HEK293 (cell line): ENCODE measurements around the gene GNB1.

ENCODE experiments used
- CTCF ChIA-PET: fragments of 350-600 bp; formaldehyde crosslinking; extraction: SDS; loops from one replicate; lab custom pipeline; 2021; ENCODE audit warnings: antibody characterized with exemption; lab: Yijun Ruan, JAX
- POLR2A ChIA-PET: fragments of 300-600 bp; formaldehyde crosslinking; extraction: SDS; loops from one replicate; lab custom pipeline; 2020; ENCODE audit warnings: antibody characterized with exemption, inconsistent platforms; lab: Yijun Ruan, JAX
- H3K27ac ChIP-seq: fragments of 200-500 bp; sonication (Bioruptor generic); 2 replicates; pipeline ENCODE4 v1.5.1; 2014; ENCODE audit warnings: low read depth, low read length, control low read depth, inconsistent platforms; ENCODE audit errors: extremely low read depth
- H3K36me3 ChIP-seq, 2 experiments: fragments of 200-500 bp in 1 of 2; sonication (Bioruptor generic) in 1 of 2; 1 replicate in 1 of 2; 2 replicates in 1 of 2; pipeline ENCODE4 v1.5.1; 2014 to 2017; ENCODE audit warnings: inconsistent platforms in 2 of 2, low read length in 2 of 2; ENCODE audit not compliant: control insufficient read depth in 2 of 2, insufficient read depth in 1 of 2
- H3K4me1 ChIP-seq: fragments of 200-500 bp; sonication (Bioruptor generic); 2 replicates; pipeline ENCODE4 v1.5.1; 2014; ENCODE audit warnings: mild to moderate bottlenecking, low read length, inconsistent platforms; ENCODE audit not compliant: control insufficient read depth, insufficient read depth
- H3K4me3 ChIP-seq: 2 replicates; pipeline ENCODE4 v1.5.1; 2011; ENCODE audit warnings: low read depth, mild to moderate bottlenecking, control low read depth, low read length, moderate library complexity
- H3K9me3 ChIP-seq: fragments of 200-500 bp; sonication (Bioruptor generic); 2 replicates; pipeline ENCODE4 v1.5.1; 2014; ENCODE audit warnings: low read depth, low read length, inconsistent platforms; ENCODE audit not compliant: control insufficient read depth, insufficient read depth
- GLI2 ChIP-seq: fragments of 450-650 bp; formaldehyde crosslinking; IDR thresholded peaks from 2 replicates; pipeline ENCODE4; 2017; ENCODE audit warnings: missing biosample characterization, missing genetic modification characterization, low read depth, borderline replicate concordance
- KLF10 ChIP-seq: fragments of 450-650 bp; IDR thresholded peaks from 2 replicates; pipeline ENCODE4 v1.5.1; 2018; ENCODE audit warnings: missing biosample characterization, mild to moderate bottlenecking, missing genetic modification characterization
- MYNN ChIP-seq: fragments of 450-650 bp; formaldehyde crosslinking; IDR thresholded peaks from 2 replicates; pipeline ENCODE4 v1.5.1; 2016; ENCODE audit warnings: missing biosample characterization, missing genetic modification characterization, borderline replicate concordance
- SCRT1 ChIP-seq: fragments of 450-650 bp; formaldehyde crosslinking; IDR thresholded peaks from 2 replicates; pipeline ENCODE4 v1.5.1; 2016; ENCODE audit warnings: missing biosample characterization, missing genetic modification characterization, borderline replicate concordance
- SCRT2 ChIP-seq: fragments of 450-650 bp; formaldehyde crosslinking; IDR thresholded peaks from 2 replicates; pipeline ENCODE4 v1.5.1; 2016; ENCODE audit warnings: missing biosample characterization, missing genetic modification characterization
- ZBTB17 ChIP-seq: fragments of 450-650 bp; formaldehyde crosslinking; IDR thresholded peaks from 2 replicates; pipeline ENCODE4 v1.5.1; 2016; ENCODE audit warnings: missing biosample characterization, missing genetic modification characterization
- ZFHX2 ChIP-seq: fragments of 450-650 bp; formaldehyde crosslinking; conservative IDR thresholded peaks from 2 replicates; pipeline ENCODE4 v1.5.1; 2016; ENCODE audit warnings: missing biosample characterization, missing genetic modification characterization
- ZNF146 ChIP-seq: fragments of 450-650 bp; formaldehyde crosslinking; IDR thresholded peaks from 2 replicates; pipeline ENCODE4 v1.5.1; 2016; ENCODE audit warnings: missing biosample characterization, missing genetic modification characterization
- ZNF157 ChIP-seq: fragments of 450-650 bp; formaldehyde crosslinking; IDR thresholded peaks from 2 replicates; pipeline ENCODE4 v1.5.1; 2016; ENCODE audit warnings: missing biosample characterization, missing genetic modification characterization
- ZNF19 ChIP-seq: fragments of 450-650 bp; formaldehyde crosslinking; IDR thresholded peaks from 2 replicates; pipeline ENCODE4; 2016; ENCODE audit warnings: missing biosample characterization, missing genetic modification characterization, low read depth
- ZNF2 ChIP-seq: fragments of 450-650 bp; formaldehyde crosslinking; IDR thresholded peaks from 2 replicates; pipeline ENCODE4 v1.5.1; 2016; ENCODE audit warnings: missing biosample characterization, missing genetic modification characterization
- ZNF24 ChIP-seq: fragments of 450-650 bp; formaldehyde crosslinking; IDR thresholded peaks from 2 replicates; pipeline ENCODE4 v1.5.1; 2016; ENCODE audit warnings: missing biosample characterization, missing genetic modification characterization
- ZNF248 ChIP-seq: fragments of 450-650 bp; formaldehyde crosslinking; IDR thresholded peaks from 2 replicates; pipeline ENCODE4 v1.5.1; 2017; ENCODE audit warnings: missing biosample characterization, missing genetic modification characterization
- ZNF266 ChIP-seq: fragments of 450-650 bp; formaldehyde crosslinking; IDR thresholded peaks from 2 replicates; pipeline ENCODE4 v1.5.1; 2016; ENCODE audit warnings: missing biosample characterization, missing genetic modification characterization, low read depth
- ZNF292 ChIP-seq: fragments of 450-650 bp; formaldehyde crosslinking; IDR thresholded peaks from 2 replicates; pipeline ENCODE4 v1.5.1; 2016; ENCODE audit warnings: low read depth, missing biosample characterization, missing genetic modification characterization, borderline replicate concordance
- ZNF311 ChIP-seq: fragments of 450-650 bp; formaldehyde crosslinking; IDR thresholded peaks from 2 replicates; pipeline ENCODE4 v1.5.1; 2017; ENCODE audit warnings: missing biosample characterization, missing genetic modification characterization, borderline replicate concordance
- ZNF324 ChIP-seq: fragments of 450-650 bp; formaldehyde crosslinking; IDR thresholded peaks from 2 replicates; pipeline ENCODE4 v1.5.1; 2016; ENCODE audit warnings: missing biosample characterization, missing genetic modification characterization
- ZNF426 ChIP-seq: fragments of 450-650 bp; formaldehyde crosslinking; IDR thresholded peaks from 2 replicates; pipeline ENCODE4 v1.5.1; 2017; ENCODE audit warnings: missing biosample characterization, missing genetic modification characterization, mild to moderate bottlenecking, inconsistent platforms, moderate library complexity
- ZNF521 ChIP-seq: fragments of 450-650 bp; formaldehyde crosslinking; IDR thresholded peaks from 2 replicates; pipeline ENCODE4 v1.5.1; 2017; ENCODE audit warnings: missing biosample characterization, mild to moderate bottlenecking, missing genetic modification characterization
- ZNF549 ChIP-seq: fragments of 450-650 bp; IDR thresholded peaks from 2 replicates; pipeline ENCODE4 v1.5.1; 2018; ENCODE audit warnings: missing biosample characterization, missing genetic modification characterization, mild to moderate bottlenecking, inconsistent platforms, moderate library complexity
- ZNF747 ChIP-seq: fragments of 450-650 bp; formaldehyde crosslinking; IDR thresholded peaks from 2 replicates; pipeline ENCODE4 v1.5.1; 2016; ENCODE audit warnings: missing biosample characterization, missing genetic modification characterization
- ZNF76 ChIP-seq: fragments of 450-650 bp; formaldehyde crosslinking; IDR thresholded peaks from 2 replicates; pipeline ENCODE4; 2016; ENCODE audit warnings: low read depth, missing biosample characterization, missing genetic modification characterization, borderline replicate concordance
- ZNF792 ChIP-seq: fragments of 450-650 bp; formaldehyde crosslinking; IDR thresholded peaks from 2 replicates; pipeline ENCODE4 v1.5.1; 2016; ENCODE audit warnings: missing biosample characterization, missing genetic modification characterization
- TF ChIP-seq, protein P1 (sequence below): fragments of 450-650 bp; formaldehyde crosslinking; IDR thresholded peaks from 2 replicates; pipeline ENCODE4 v1.5.1; 2016; ENCODE audit warnings: missing biosample characterization, missing genetic modification characterization

Gene GNB1

DNA sequence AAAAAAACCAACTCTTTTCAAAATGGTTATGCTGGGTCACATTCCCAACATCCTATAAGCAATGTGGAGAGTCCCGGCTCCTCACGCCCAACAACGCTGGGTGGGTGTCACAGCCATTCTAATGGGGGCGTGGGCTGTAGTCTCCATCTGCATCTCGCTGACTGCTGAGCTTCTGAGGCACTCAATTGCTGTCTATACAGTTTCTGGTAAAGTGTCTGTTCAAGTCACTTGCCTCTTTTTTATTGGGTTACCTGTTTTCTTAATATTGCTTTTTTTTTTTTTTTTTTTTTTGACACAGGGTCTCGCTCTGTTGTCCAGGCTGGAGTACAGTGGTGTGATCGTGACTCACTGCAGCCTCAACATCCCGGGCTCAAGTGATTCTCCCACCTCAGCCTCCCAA is 54.8 kb downstream of the GNB1 start:
- no peak overlapping the region for H3K4me3 ChIP-seq
- POLR2A ChIA-PET: no interaction called here
- H3K36me3 ChIP-seq: peaks cover 3 to 58% of the 10 kb centered on the region in 2 experiments; a peak in 2 of 3 replicates
- no peak overlapping the region for H3K27ac ChIP-seq
- CTCF ChIA-PET: no interaction called here
- H3K9me3 ChIP-seq: no peaks in the 10 kb centered on the region
- TF ChIP-seq ZFHX2 (tag by site-specific recombination) (peak; percentile 44; the same call in 1 of the 2 replicates), ZNF549 (tag by site-specific recombination) (no peak)
- peaks cover 4% of the 10 kb centered on the region; the same call in 1 of the 2 replicates for H3K4me1 ChIP-seq

DNA sequence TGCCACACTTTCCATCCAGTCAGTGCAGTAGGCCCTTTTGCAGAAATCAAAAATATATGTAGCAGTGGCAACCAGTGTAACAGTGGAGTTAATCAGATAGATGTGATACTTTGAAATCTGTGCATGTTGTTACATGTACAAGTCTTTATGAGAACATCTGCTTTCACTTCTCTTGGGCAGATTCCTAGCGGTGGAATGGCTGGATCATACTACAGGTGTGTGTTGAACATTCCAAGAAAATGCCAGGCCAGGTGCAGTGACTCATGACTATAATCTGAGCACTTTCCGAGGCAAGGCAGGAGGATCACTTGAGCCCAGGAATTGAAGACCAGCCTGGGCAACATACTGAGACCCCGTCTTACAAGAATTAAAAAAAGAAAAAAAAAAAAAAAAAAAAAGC is 55.3 kb downstream of the GNB1 start:
- ChIA-PET POLR2A (no interaction called here), CTCF (no interaction called here)
- Histone ChIP-seq H3K36me3 (peaks cover 3 to 58% of the 10 kb centered on the region in 2 experiments; a peak in 2 of 3 replicates), H3K27ac (no peak overlapping the region), H3K4me3 (no peak overlapping the region), H3K4me1 (peaks cover 4% of the 10 kb centered on the region; the same call in 1 of the 2 replicates), H3K9me3 (no peaks in the 10 kb centered on the region)
- 0 out of 2 replicates have a peak, but pooled peaks have one; percentile 18 for TF ChIP-seq SCRT1 (tag by site-specific recombination)
- no peak for TF ChIP-seq ZNF19 (tag by site-specific recombination)
- peak; percentile 27; the same call in 1 of the 2 replicates for TF ChIP-seq SCRT2 (tag by site-specific recombination)
- no peak for TF ChIP-seq KLF10

DNA sequence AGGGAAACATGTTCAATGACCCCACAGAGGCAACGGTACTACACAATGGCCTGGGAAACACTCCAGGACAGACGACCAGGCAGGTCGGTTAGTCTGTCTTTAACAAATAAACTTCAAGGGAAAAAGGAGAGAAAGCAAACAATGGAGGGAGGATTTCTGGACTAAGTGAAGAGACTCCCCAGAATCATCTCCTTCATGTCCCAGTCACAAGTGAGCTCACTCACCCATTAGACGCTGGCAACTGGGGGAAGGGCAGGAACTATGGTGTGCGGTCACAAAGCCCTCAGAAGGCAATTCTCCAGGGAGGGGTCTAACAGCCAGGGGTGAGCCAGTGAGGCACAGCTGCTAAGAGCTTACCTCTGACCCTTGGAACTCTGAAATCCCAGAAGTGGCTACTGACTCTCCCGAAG is 57.0 kb downstream of the GNB1 start:
- Histone ChIP-seq H3K4me1 (peaks cover 4% of the 10 kb centered on the region), H3K36me3 (peaks cover 3 to 62% of the 10 kb centered on the region in 2 experiments; a peak in 2 of 3 replicates), H3K27ac (no peak overlapping the region), H3K4me3 (no peak overlapping the region), H3K9me3 (no peaks in the 10 kb centered on the region)
- CTCF ChIA-PET: interaction anchor here (0.6 to 0.7 kb wide), 2 partner anchors 13 to 405 kb away, joined by 3 read pairs; no protein-coding TSS in a partner anchor
- no peak for TF ChIP-seq ZNF747 (tag by site-specific recombination)
- TF ChIP-seq MYNN (tag by site-specific recombination): no peak
- no peak for TF ChIP-seq ZNF292 (tag by site-specific recombination)
- TF ChIP-seq ZNF521 (tag by site-specific recombination): no peak
- TF ChIP-seq ZNF248 (tag by site-specific recombination): no peak
- no peak for TF ChIP-seq ZNF2 (tag by site-specific recombination)
- TF ChIP-seq ZNF426 (tag by site-specific recombination): no peak
- no peak for TF ChIP-seq ZNF157 (tag by site-specific recombination)
- TF ChIP-seq ZNF146 (tag by site-specific recombination): no peak
- TF ChIP-seq ZNF311: no peak
- no peak for TF ChIP-seq SCRT2 (tag by site-specific recombination)
- TF ChIP-seq ZNF324: no peak
- no peak for TF ChIP-seq ZNF24
- no peak for TF ChIP-seq ZNF266 (tag by site-specific recombination)
- TF ChIP-seq ZNF76 (tag by site-specific recombination): no peak
- TF ChIP-seq, protein P1, sequence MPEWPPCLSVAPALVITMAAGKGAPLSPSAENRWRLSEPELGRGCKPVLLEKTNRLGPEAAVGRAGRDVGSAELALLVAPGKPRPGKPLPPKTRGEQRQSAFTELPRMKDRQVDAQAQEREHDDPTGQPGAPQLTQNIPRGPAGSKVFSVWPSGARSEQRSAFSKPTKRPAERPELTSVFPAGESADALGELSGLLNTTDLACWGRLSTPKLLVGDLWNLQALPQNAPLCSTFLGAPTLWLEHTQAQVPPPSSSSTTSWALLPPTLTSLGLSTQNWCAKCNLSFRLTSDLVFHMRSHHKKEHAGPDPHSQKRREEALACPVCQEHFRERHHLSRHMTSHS (tag by site-specific recombination): no peak
- TF ChIP-seq ZNF792 (tag by site-specific recombination): no peak
- no peak for TF ChIP-seq ZBTB17 (tag by site-specific recombination)
- TF ChIP-seq GLI2 (tag by site-specific recombination): no peak
- POLR2A ChIA-PET: no interaction called here
